GM18870 (cell line): ENCODE results near the gene TATDN2.

Experiments
- ATAC-seq: cut with Tn5 transposase; IDR thresholded peaks from one replicate; pipeline ENCODE4 v1.9.1; 2021; ENCODE audit warnings: moderate library complexity; ENCODE audit not compliant: unreplicated experiment

The TATDN2 gene

GRCh38 chr3:10315771-10316344 is 67.6 kb downstream of the TATDN2 start:
- no peak for ATAC-seq

- no peak for ATAC-seq
Measured at GRCh38 chr3:10317311-10317960, 69.2 kb downstream of the TATDN2 start.

GRCh38 chr3:10317961-10318350 is 69.7 kb downstream of the TATDN2 start:
- no peak for ATAC-seq

GRCh38 chr3:10319251-10319650 is 71.0 kb downstream of the TATDN2 start:
- no peak for ATAC-seq

GRCh38 chr3:10319804-10320203 is 71.5 kb downstream of the TATDN2 start:
- ATAC-seq = no peak

- no peak for ATAC-seq
Measured at GRCh38 chr3:10320320-10320677, 72.0 kb downstream of the TATDN2 start.

- no peak for ATAC-seq
Measured at GRCh38 chr3:10321630-10322351, 73.5 kb downstream of the TATDN2 start.

GRCh38 chr3:10322352-10322710 is 74.1 kb downstream of the TATDN2 start:
- no peak for ATAC-seq

- no peak for ATAC-seq
Measured at GRCh38 chr3:10327592-10327991, 79.3 kb downstream of the TATDN2 start.

GRCh38 chr3:10328460-10329071 is 80.3 kb downstream of the TATDN2 start:
- ATAC-seq = no peak

GRCh38 chr3:10329495-10330015 is 81.3 kb downstream of the TATDN2 start:
- ATAC-seq = no peak

- ATAC-seq = no peak
Measured at GRCh38 chr3:10330319-10330718, 82.1 kb downstream of the TATDN2 start.
